ENCODE results near the gene ASB13. TPM values are rescaled to one million over a fixed set of nuclear protein-coding genes. Genes with fewer than 3 reads are reported as not detected.

ASB13 gene
- total RNA-seq, 2 experiments from 2014 or later: 1.9 to 2.9 TPM

DNA sequence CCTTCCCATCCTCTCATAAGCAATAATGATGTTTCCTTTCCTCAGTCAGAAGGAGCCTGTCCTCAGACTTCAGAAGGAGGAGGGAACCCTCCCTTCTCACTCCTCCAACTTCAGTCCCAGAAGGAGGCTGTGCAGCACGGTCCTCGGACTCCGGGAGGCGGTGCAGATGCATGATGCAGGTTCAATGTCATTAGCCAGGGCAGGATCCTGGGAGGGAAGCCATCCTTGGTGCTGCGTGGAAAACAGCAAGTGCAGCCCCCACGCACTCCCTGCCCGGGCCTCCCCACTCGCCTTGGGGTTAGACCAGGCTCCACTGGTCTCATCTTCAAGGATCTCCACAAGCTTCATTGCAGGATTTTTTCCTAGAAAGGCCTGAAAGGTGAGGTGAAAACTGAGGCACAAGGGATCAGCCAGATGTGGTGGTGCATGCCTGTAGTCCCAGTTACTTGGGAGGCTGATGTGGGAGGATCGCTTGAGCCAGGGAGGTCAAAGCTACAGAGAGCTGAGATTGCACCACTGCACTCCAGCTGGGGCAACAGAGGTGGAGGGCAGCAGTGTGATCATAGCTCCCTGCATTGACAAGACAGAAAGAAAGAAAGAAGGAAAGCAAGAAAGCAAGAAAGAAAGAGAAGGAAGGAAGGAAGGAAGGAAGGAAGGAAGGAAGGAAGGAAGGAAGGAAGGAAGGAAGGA is 62.0 kb downstream of the ASB13 start:
- no peak overlapping the region for H3K4me3 ChIP-seq (ENCODE audit: low read length)
- H3K4me1 ChIP-seq (ENCODE audit: insufficient read depth, low read length): no peaks in the 10 kb centered on the region
- DNase-seq (no peak), ATAC-seq (ENCODE audit: poor library complexity) (no peak)
- peaks cover 0 to 12% of the 10 kb centered on the region in 2 experiments for H3K9me3 ChIP-seq (ENCODE audit: control insufficient read depth in 1 of 2, insufficient read depth in 1 of 2, low read length in 2 of 2)
- Mint-ChIP-seq H3K36me3 (ENCODE audit: low read depth) (no peaks in the 10 kb centered on the region), H3K4me3 (no peak overlapping the region), H3K9me3 (no peaks in the 10 kb centered on the region), H3K27ac (no peak overlapping the region), H3K27me3 (peaks cover 5% of the 10 kb centered on the region), H3K4me1 (ENCODE audit: low read depth) (no peaks in the 10 kb centered on the region)
- POLR2A ChIA-PET: no interaction called here
- H3K36me3 ChIP-seq (ENCODE audit: insufficient read depth, low read length): no peaks in the 10 kb centered on the region
- no peaks in the 10 kb centered on the region for H3K27me3 ChIP-seq (ENCODE audit: control insufficient read depth in 1 of 2, insufficient read depth in 2 of 2, low read length in 2 of 2)
- CTCF ChIA-PET: no interaction called here
- no peak overlapping the region for H3K27ac ChIP-seq (ENCODE audit: low read depth in 1 of 2, low read length in 2 of 2)
- TF ChIP-seq, protein P1, sequence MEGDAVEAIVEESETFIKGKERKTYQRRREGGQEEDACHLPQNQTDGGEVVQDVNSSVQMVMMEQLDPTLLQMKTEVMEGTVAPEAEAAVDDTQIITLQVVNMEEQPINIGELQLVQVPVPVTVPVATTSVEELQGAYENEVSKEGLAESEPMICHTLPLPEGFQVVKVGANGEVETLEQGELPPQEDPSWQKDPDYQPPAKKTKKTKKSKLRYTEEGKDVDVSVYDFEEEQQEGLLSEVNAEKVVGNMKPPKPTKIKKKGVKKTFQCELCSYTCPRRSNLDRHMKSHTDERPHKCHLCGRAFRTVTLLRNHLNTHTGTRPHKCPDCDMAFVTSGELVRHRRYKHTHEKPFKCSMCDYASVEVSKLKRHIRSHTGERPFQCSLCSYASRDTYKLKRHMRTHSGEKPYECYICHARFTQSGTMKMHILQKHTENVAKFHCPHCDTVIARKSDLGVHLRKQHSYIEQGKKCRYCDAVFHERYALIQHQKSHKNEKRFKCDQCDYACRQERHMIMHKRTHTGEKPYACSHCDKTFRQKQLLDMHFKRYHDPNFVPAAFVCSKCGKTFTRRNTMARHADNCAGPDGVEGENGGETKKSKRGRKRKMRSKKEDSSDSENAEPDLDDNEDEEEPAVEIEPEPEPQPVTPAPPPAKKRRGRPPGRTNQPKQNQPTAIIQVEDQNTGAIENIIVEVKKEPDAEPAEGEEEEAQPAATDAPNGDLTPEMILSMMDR (IDR thresholded peaks at IDR 0.05): no peak
- intact Hi-C loops (cut with DNase I, micrococcal nuclease): no loop called here

DNA sequence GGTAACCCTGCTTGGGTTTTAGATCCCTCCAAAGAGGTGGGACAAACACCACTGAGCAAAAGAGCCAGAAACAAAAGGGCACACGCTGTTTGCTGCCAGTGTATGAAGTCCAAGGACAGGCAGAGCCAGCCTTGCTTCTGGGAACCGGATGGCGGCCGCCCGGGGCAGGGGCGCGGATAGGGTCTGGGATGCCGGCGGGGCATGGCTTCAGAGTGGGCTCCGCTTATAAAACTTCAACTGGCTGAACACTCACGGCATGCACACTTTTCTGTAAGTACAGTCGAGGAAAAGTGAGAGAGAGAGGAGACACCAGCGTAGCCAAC is 62.6 kb downstream of the ASB13 start:
- Mint-ChIP-seq H3K4me3 (no peak overlapping the region), H3K9me3 (no peaks in the 10 kb centered on the region), H3K27me3 (peaks cover 5% of the 10 kb centered on the region), H3K36me3 (ENCODE audit: low read depth) (no peaks in the 10 kb centered on the region), H3K27ac (no peak overlapping the region), H3K4me1 (ENCODE audit: low read depth) (no peaks in the 10 kb centered on the region)
- Histone ChIP-seq H3K27ac (ENCODE audit: low read depth in 1 of 2, low read length in 2 of 2) (no peak overlapping the region), H3K9me3 (ENCODE audit: control insufficient read depth in 1 of 2, insufficient read depth in 1 of 2, low read length in 2 of 2) (peaks cover 0 to 12% of the 10 kb centered on the region in 2 experiments), H3K4me3 (ENCODE audit: low read length) (no peak overlapping the region), H3K27me3 (ENCODE audit: control insufficient read depth in 1 of 2, insufficient read depth in 2 of 2, low read length in 2 of 2) (no peaks in the 10 kb centered on the region), H3K36me3 (ENCODE audit: insufficient read depth, low read length) (no peaks in the 10 kb centered on the region), H3K4me1 (ENCODE audit: insufficient read depth, low read length) (no peaks in the 10 kb centered on the region)
- ATAC-seq (ENCODE audit: poor library complexity): no peak
- intact Hi-C loops (cut with DNase I, micrococcal nuclease): no loop called here
- TF ChIP-seq, protein P1 (IDR thresholded peaks at IDR 0.05): no peak
- ChIA-PET POLR2A (no interaction called here), CTCF (no interaction called here)
- no peak for DNase-seq

DNA sequence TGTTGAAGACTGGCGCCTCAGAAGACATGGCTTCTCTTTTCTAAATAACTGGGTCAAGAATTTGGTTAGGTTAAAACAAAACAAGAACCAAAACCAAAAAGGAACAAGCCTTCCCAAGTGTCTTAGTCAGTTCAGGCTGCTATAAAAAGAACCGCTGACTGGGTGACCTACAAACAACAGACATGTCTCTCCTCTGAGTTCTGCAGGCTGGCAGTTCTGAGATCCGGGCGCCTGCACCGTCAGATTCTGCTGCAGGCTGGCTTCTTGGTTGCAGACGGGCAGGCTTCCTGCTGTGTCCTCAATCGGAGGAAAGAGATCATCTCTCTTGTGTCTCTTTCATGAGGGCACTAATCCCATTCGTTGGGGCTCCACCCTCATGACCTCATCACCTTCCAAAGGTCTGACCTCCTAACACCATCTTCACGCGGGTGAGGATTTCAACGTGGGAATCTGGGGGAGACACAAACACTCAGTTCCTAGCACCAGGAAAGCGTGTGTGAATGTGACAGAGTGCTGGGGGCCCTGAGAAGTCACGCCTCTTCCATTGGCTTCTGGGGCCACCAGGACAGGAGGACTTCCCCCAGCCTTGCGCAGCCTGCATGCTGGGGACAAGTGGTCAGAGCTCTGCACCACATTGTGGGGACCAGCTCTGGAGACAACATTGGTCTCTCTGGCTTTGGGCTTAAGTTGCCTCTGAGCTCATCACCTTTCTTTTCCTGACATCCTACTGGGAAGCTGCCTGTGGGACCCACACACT is 63.1 kb downstream of the ASB13 start:
- ChIA-PET POLR2A (no interaction called here), CTCF (no interaction called here)
- H3K4me1 ChIP-seq (ENCODE audit: insufficient read depth, low read length): no peaks in the 10 kb centered on the region
- ATAC-seq (ENCODE audit: poor library complexity) (no peak), DNase-seq (no peak)
- Mint-ChIP-seq H3K27ac (no peak overlapping the region), H3K4me1 (ENCODE audit: low read depth) (no peaks in the 10 kb centered on the region), H3K4me3 (no peak overlapping the region), H3K9me3 (no peaks in the 10 kb centered on the region), H3K27me3 (peaks cover under 1% of the 10 kb centered on the region), H3K36me3 (ENCODE audit: low read depth) (no peaks in the 10 kb centered on the region)
- TF ChIP-seq, protein P1 (IDR thresholded peaks at IDR 0.05): no peak
- H3K9me3 ChIP-seq (ENCODE audit: control insufficient read depth in 1 of 2, insufficient read depth in 1 of 2, low read length in 2 of 2): peaks cover 0 to 12% of the 10 kb centered on the region in 2 experiments
- no peaks in the 10 kb centered on the region for H3K27me3 ChIP-seq (ENCODE audit: control insufficient read depth in 1 of 2, insufficient read depth in 2 of 2, low read length in 2 of 2)
- no peak overlapping the region for H3K4me3 ChIP-seq (ENCODE audit: low read length)
- intact Hi-C loops (cut with DNase I, micrococcal nuclease): no loop called here
- H3K27ac ChIP-seq (ENCODE audit: low read depth in 1 of 2, low read length in 2 of 2): no peak overlapping the region
- H3K36me3 ChIP-seq (ENCODE audit: insufficient read depth, low read length): no peaks in the 10 kb centered on the region
